ENCODE results near the gene TSLP.

- TF ChIP-seq REST (IDR thresholded peaks at IDR 0.05; ENCODE audit: insufficient replicate concordance, low read depth): no peak
- TF ChIP-seq CTCF (IDR thresholded peaks at IDR 0.05; ENCODE audit: insufficient read depth, low read length): no peak
- TF ChIP-seq POLR2AphosphoS5 (IDR thresholded peaks at IDR 0.05; ENCODE audit: low read depth): no peak
Observed at GRCh38 chr5:111122398-111122797, 50.9 kb downstream of the TSLP start.

Data from HL-60 (cell line).